Choroid plexus epithelial cell (primary cell): ENCODE measurements around the gene CDKL1.

ENCODE experiments used
- DNase-seq: peaks from one replicate; pipeline ENCODE4 v3.0.0-alpha.2; 2010; ENCODE audit warnings: low read depth
- H3K4me3 ChIP-seq: 2 replicates; pipeline ENCODE4 v1.5.1; 2011; ENCODE audit warnings: low read depth, mild to moderate bottlenecking, control low read depth, low read length, moderate library complexity
- TF ChIP-seq, protein P1 (sequence below): conservative IDR thresholded peaks from 2 replicates; pipeline ENCODE4 v1.5.1; 2011; ENCODE audit warnings: low read depth, mild to moderate bottlenecking, control low read depth, inconsistent platforms, low read length, moderate library complexity

The CDKL1 gene

DNA sequence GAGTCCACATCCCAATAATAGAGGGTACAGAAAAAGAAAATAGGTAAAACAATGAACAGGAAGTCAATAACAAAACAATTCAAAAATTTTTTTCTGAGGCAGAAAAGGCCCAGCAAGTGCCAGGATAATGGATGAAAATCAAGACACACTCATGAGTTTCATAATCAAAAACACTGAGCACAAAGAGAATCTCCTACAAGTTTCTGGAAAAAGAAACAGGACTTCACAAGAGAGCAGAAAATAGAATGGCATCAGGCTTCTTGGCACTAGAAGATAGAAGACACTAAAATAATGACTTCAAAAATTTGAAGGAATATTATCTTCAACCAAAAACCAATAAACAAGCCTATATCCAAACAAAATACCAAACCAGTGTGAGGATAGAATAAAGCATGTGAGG lies 47.7 kb downstream of the CDKL1 start:
- no peak overlapping the region for H3K4me3 ChIP-seq
- no peak for DNase-seq

DNA sequence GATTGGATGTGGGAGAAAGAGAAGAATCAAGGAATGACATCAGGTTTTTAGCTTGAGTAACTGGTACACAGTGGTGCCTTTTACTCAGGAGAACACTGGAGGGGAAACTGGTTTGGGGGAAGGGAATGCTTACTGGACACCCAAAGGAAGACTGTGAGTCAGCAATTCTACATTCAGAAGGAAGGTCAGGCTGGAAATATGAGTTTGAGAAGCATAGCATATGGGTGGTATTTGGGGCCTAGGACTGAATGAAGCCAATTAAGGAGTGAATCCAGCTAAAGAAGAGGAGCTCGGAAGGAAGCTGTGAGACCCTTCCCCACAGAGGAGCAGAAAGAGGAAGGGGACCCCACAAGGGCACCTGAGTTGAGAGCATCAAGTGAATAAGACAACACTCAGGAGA lies 49.2 kb downstream of the CDKL1 start:
- TF ChIP-seq, protein P1, sequence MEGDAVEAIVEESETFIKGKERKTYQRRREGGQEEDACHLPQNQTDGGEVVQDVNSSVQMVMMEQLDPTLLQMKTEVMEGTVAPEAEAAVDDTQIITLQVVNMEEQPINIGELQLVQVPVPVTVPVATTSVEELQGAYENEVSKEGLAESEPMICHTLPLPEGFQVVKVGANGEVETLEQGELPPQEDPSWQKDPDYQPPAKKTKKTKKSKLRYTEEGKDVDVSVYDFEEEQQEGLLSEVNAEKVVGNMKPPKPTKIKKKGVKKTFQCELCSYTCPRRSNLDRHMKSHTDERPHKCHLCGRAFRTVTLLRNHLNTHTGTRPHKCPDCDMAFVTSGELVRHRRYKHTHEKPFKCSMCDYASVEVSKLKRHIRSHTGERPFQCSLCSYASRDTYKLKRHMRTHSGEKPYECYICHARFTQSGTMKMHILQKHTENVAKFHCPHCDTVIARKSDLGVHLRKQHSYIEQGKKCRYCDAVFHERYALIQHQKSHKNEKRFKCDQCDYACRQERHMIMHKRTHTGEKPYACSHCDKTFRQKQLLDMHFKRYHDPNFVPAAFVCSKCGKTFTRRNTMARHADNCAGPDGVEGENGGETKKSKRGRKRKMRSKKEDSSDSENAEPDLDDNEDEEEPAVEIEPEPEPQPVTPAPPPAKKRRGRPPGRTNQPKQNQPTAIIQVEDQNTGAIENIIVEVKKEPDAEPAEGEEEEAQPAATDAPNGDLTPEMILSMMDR = no peak
- peak; percentile 74 for DNase-seq
- no peak overlapping the region for H3K4me3 ChIP-seq

More for the DNA sequence above, 47.7 kb downstream of the CDKL1 start:
- TF ChIP-seq, protein P1 = no peak

DNA sequence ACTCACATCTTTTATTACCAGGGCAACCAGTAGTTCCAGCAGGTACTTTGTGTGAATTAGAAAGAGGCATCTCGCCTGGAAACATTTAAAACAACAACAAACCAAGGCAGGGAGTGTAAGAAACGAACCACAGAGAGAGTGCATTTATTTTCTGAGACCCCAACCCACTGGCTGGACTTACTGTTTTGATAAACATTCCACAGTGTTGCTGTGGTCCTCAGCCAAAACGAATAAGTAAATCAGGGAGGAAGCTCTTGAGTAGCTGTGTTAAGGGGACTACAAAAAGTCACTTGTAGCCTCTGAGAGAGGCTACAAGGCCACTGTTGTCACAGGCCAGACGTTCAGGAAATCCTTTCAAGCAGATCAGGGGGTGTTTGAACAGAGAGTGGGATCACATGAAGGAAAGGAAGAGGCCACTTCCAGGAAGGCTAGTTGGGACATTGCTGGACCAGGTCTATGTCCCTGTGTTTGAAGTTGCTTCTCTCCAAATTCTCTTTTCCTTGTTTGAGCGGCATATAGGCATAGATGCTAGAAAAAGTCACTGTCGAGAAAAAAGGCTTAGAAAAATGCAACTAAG lies 50.7 kb downstream of the CDKL1 start:
- H3K4me3 ChIP-seq = no peak overlapping the region
- DNase-seq = no peak
- TF ChIP-seq, protein P1 = no peak

DNA sequence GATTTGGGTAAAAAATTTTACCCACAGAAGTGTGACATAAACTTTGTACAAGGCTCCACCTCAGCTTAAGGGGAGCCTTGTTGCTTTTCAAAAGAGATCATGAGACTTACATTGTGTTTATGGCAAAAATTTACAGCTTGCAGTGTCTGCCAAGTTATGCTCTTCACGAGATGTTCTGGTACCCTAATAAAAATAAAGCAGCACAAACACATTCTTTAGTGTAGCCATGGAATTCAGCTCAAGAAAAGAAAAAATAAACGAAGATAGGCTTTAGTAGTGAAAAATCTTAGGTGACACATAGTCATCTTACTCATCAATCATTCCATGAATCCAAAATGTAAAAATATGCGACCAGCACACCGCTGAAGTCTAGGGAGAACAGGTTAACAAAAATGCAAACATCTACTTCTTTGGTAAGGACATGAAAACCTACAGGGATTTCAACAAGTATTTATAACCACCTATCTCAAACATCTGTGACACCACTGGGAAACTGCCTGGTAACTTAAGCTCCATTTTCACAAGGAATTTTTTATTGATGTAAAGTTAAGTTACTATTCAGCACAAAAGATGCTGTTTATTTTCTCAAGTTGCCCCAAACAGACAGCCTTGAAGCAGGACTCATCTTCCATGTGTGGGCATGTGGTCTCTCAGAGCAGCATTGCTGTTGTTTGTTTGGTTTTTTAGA lies 51.7 kb downstream of the CDKL1 start:
- TF ChIP-seq, protein P1 = no peak
- H3K4me3 ChIP-seq = no peak overlapping the region
- DNase-seq = peak; percentile 80

DNA sequence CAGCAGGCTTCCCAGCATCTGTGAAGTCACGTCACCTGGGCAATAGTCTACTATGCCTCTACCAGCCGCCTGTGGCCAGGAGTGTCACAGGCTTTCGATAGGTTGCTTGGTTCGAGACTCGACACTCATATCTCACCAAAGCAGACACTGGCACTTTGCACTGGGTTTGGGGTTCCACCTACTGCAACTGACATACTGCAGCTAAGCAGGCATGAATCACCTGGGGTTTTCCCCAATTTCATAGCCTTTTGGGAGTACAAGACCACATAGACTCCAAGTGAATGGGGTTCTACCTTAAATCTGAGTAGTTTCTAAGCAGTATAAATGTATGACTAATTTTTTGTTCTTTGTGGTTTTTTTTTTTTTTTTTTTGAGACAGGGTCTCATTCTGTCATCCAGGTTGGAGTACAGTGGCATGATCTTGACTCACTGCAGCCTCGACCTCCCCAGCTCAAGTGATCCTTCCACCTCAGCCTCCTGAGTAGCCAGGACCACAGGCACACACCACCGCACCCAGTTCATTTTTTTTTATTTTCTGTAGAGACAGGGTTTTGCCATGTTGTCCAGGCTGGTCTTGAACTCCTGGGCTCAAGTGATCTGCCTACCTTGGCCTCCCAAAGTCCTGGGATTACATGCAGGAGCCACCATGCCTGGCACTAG lies 52.4 kb downstream of the CDKL1 start:
- DNase-seq = no peak
- H3K4me3 ChIP-seq = no peak overlapping the region
- TF ChIP-seq, protein P1 = no peak

DNA sequence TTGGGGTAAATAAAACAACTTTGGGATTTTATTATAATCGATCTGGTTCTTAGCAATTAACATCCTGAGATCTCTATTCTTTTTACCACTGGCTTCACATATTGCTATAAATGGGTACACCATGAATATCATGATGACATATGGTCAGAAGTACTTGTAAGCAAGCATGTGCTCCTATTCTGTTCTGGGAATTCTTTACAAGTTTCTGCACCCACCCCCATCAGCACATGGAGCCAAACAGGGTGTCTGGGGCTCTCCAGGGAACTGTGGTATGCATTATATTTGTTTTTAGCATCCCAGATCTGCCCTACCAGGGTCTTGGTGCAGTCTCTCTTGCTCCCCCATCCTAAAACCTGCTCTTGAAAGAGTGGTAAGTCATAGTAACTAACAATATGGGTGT lies 53.2 kb downstream of the CDKL1 start:
- TF ChIP-seq, protein P1 = no peak
- no peak overlapping the region for H3K4me3 ChIP-seq
- peak; percentile 65 for DNase-seq
